Measurements from ENCODE around the gene OLA1. TPM values are rescaled to one million over a fixed set of nuclear protein-coding genes. Genes with fewer than 3 reads are reported as not detected.

Gene OLA1
- polyA plus RNA-seq, 1 of the 3 experiments (the other 2 are of a cell fraction), result 46.9 TPM

DNA sequence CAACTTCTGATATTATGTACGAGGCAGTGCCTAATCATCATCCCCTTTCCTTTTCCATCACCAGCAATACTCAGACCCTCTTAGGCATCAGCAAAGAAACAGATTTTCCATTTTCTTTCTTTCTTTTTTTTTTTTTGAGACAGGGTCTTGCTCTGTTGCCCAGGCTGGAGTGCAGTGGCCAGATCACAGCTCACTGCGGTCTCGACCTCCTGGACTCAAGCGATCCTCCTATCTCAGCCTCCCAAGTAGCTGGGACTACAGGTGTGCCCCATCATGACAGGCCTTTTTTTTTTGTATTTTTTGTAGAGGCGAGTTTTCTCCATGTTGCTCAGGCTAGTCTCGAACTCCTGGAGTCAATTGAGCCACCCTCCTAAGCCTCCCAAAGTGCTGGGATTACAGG lies 5.9 kb upstream of the OLA1 start:
- CTCF ChIA-PET, result no interaction called here
- Histone ChIP-seq H4K20me1 (ENCODE audit: insufficient read depth) (no peaks in the 10 kb centered on the region), H3K36me3 (replicated peaks in 1 of 2; ENCODE audit: control insufficient read depth in 1 of 2, insufficient read depth in 2 of 2, low read length in 1 of 2) (no peaks in the 10 kb centered on the region), H3F3A (replicated peaks; ENCODE audit: insufficient read depth) (no peaks in the 10 kb centered on the region), H2AFZ (ENCODE audit: low read depth) (no peak overlapping the region), H3K9me2 (no peaks in the 10 kb centered on the region), H3K27ac (ENCODE audit: low read depth in 2 of 2, low read length in 1 of 2) (no peak overlapping the region), H3K27me3 (ENCODE audit: insufficient read depth) (no peaks in the 10 kb centered on the region), H3K79me2 (ENCODE audit: insufficient read depth) (no peaks in the 10 kb centered on the region), H3K4me3 (ENCODE audit: low read depth in 2 of 2, low read length in 1 of 2) (no peak overlapping the region), H3K9ac (no peak overlapping the region), H3K4me2 (no peak overlapping the region), H3K4me1 (ENCODE audit: control insufficient read depth in 1 of 2, insufficient read depth in 2 of 2, low read depth in 1 of 2, low read length in 1 of 2) (no peaks in the 10 kb centered on the region), H3K9me3 (no peaks in the 10 kb centered on the region)
- WGBS (ENCODE audit: low lambda C conversion rate), result 86% methylated on average over 6 of the region's 6 CpGs
- no peak for DNase-seq
- POLR2A ChIA-PET, result no interaction called here
- no peak for TF ChIP-seq RCOR1 (IDR thresholded peaks at IDR 0.05; ENCODE audit: low read length)
- TF ChIP-seq EP300 (IDR thresholded peaks at IDR 0.05; ENCODE audit: borderline replicate concordance in 1 of 2, low read depth in 1 of 2, low read length in 1 of 2), result no peak
- no peak for TF ChIP-seq FOXJ3 (CRISPR knock-in tag; IDR thresholded peaks at IDR 0.05)
- TF ChIP-seq, protein P1, sequence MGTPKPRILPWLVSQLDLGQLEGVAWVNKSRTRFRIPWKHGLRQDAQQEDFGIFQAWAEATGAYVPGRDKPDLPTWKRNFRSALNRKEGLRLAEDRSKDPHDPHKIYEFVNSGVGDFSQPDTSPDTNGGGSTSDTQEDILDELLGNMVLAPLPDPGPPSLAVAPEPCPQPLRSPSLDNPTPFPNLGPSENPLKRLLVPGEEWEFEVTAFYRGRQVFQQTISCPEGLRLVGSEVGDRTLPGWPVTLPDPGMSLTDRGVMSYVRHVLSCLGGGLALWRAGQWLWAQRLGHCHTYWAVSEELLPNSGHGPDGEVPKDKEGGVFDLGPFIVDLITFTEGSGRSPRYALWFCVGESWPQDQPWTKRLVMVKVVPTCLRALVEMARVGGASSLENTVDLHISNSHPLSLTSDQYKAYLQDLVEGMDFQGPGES (IDR thresholded peaks at IDR 0.05; ENCODE audit: low read depth, low read length), result no peak
- TF ChIP-seq RXRA (IDR thresholded peaks at IDR 0.05; ENCODE audit: borderline replicate concordance, low read depth), result no peak

DNA sequence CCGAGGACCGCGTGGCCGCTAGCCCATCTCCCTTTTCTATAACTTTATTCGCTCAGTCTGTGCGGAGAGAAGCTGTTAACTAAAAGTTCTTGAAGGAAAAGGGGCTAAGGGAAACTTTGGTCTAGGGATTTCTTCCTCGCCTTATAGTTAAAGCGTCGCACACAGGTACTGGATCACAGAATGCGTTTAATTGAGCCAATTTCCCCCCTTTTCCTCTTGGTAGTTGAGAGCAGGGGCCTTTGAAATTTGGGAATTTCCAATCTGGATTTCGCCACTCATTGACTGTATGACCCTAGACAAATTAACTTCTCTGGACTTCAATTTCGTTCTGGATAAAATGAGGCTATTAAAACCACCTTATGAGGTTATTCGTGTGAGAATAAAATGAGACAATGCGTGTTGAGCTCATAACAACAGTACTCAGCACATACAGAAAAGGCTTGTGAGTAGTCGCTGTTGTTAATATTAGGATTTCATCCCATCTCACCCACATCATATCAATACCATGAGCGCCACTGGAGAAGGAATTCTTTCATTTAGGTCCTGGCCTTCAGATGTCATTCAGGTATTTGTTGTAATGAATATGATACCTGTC lies 763 bp upstream of the OLA1 start:
- WGBS (ENCODE audit: low lambda C conversion rate), result 62% methylated on average over 16 of the region's 16 CpGs
- Histone ChIP-seq H3F3A (replicated peaks; ENCODE audit: insufficient read depth) (no peaks in the 10 kb centered on the region), H3K9ac (peak overlapping the region; percentile 65), H3K79me2 (ENCODE audit: insufficient read depth) (peaks cover 40% of the 10 kb centered on the region), H3K9me3 (no peaks in the 10 kb centered on the region), H3K27me3 (ENCODE audit: insufficient read depth) (no peaks in the 10 kb centered on the region), H3K4me1 (ENCODE audit: control insufficient read depth in 1 of 2, insufficient read depth in 2 of 2, low read depth in 1 of 2, low read length in 1 of 2) (peaks cover 0 to 7% of the 10 kb centered on the region in 2 experiments; a peak in 1 of 4 replicates), H3K4me3 (ENCODE audit: low read depth in 2 of 2, low read length in 1 of 2) (peak overlapping the region; percentile 81 to 82), H3K4me2 (peak overlapping the region; percentile 86), H3K36me3 (replicated peaks in 1 of 2; ENCODE audit: control insufficient read depth in 1 of 2, insufficient read depth in 2 of 2, low read length in 1 of 2) (peaks cover 7 to 18% of the 10 kb centered on the region in 2 experiments), H2AFZ (ENCODE audit: low read depth) (peak overlapping the region; percentile 96), H3K27ac (ENCODE audit: low read depth in 2 of 2, low read length in 1 of 2) (peak overlapping the region; percentile 50 to 84; a peak in 3 of 4 replicates), H3K9me2 (no peaks in the 10 kb centered on the region), H4K20me1 (ENCODE audit: insufficient read depth) (no peaks in the 10 kb centered on the region)
- TF ChIP-seq EZH2phosphoT487 (IDR thresholded peaks at IDR 0.05; ENCODE audit: borderline replicate concordance, low read depth), result no peak
- ChIA-PET CTCF (interaction anchor here (0.9 to 1.1 kb wide), 3 partner anchors 18 to 68 kb away, joined by 3 to 4 read pairs (median 3); no protein-coding TSS in a partner anchor), POLR2A (interaction anchor here (1.2 kb wide), 1 partner anchor 14 kb away, joined by 3 read pairs; no protein-coding TSS in a partner anchor)
- no peak for DNase-seq

DNA sequence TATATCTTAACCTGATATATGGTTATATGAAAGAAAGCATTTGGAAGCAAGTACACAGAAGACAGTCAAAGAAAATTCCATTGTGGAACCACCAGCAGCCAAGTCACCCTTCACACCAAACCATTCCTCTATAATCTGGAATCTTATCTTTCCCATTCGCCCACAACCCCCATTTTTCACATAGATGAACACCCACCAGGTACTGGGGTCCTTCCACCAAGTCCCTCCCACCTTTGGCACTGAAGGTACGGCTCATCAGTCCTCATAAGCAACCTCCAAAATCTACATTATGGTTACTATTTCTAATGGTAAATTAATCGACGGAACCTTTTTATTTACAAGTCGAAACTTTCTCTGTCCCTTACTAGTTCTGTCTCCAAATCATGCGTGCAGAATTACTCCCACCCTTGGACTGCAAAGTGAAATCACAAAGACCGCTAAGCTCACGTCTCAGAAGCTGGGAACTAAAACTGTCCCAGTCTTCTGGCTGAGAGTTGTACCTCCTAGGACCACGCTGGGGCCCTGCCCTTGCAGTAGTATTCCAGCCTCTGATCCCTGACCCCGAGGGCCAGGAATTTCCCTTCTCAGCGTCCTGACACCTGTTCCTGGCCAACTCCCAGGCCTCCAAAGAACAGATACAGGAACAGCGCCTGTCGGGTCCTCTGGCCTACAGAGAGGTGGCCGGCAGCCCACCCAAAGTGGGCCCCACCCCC lies 702 bp downstream of the OLA1 start:
- 5% methylated on average over 8 of the region's 14 CpGs for WGBS (ENCODE audit: low lambda C conversion rate)
- H3K27me3 ChIP-seq (ENCODE audit: insufficient read depth), result no peaks in the 10 kb centered on the region
- TF ChIP-seq EP300 (IDR thresholded peaks at IDR 0.05; ENCODE audit: borderline replicate concordance in 1 of 2, low read depth in 1 of 2, low read length in 1 of 2), result no peak
- no peak for TF ChIP-seq SIN3A (IDR thresholded peaks at IDR 0.05; ENCODE audit: borderline replicate concordance, low read depth, low read length)
- TF ChIP-seq TCF12 (IDR thresholded peaks at IDR 0.05), result no peak
- no peak for TF ChIP-seq FOXJ3 (CRISPR knock-in tag; IDR thresholded peaks at IDR 0.05)
- TF ChIP-seq, protein P2, sequence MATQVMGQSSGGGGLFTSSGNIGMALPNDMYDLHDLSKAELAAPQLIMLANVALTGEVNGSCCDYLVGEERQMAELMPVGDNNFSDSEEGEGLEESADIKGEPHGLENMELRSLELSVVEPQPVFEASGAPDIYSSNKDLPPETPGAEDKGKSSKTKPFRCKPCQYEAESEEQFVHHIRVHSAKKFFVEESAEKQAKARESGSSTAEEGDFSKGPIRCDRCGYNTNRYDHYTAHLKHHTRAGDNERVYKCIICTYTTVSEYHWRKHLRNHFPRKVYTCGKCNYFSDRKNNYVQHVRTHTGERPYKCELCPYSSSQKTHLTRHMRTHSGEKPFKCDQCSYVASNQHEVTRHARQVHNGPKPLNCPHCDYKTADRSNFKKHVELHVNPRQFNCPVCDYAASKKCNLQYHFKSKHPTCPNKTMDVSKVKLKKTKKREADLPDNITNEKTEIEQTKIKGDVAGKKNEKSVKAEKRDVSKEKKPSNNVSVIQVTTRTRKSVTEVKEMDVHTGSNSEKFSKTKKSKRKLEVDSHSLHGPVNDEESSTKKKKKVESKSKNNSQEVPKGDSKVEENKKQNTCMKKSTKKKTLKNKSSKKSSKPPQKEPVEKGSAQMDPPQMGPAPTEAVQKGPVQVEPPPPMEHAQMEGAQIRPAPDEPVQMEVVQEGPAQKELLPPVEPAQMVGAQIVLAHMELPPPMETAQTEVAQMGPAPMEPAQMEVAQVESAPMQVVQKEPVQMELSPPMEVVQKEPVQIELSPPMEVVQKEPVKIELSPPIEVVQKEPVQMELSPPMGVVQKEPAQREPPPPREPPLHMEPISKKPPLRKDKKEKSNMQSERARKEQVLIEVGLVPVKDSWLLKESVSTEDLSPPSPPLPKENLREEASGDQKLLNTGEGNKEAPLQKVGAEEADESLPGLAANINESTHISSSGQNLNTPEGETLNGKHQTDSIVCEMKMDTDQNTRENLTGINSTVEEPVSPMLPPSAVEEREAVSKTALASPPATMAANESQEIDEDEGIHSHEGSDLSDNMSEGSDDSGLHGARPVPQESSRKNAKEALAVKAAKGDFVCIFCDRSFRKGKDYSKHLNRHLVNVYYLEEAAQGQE (IDR thresholded peaks at IDR 0.05; ENCODE audit: low read depth, low read length), result no peak
- no peak for TF ChIP-seq GATA2 (CRISPR knock-in tag; IDR thresholded peaks at IDR 0.05)
- TF ChIP-seq EZH2phosphoT487 (IDR thresholded peaks at IDR 0.05; ENCODE audit: borderline replicate concordance, low read depth), result no peak
- no peak for TF ChIP-seq MEF2A (IDR thresholded peaks at IDR 0.05; ENCODE audit: borderline replicate concordance, low read depth)
- no peak for TF ChIP-seq YY1 (IDR thresholded peaks at IDR 0.05; ENCODE audit: low read depth)
- TF ChIP-seq FOSL2 (IDR thresholded peaks at IDR 0.05; ENCODE audit: borderline replicate concordance, low read depth), result no peak
- no peak for TF ChIP-seq CHD2 (IDR thresholded peaks at IDR 0.05; ENCODE audit: low read length, partially characterized antibody)

More for the DNA sequence above, 702 bp downstream of the OLA1 start:
- no peaks in the 10 kb centered on the region for H4K20me1 ChIP-seq (ENCODE audit: insufficient read depth)
- no peaks in the 10 kb centered on the region for H3K9me3 ChIP-seq
- peaks cover 55% of the 10 kb centered on the region for H3K79me2 ChIP-seq (ENCODE audit: insufficient read depth)
- peak overlapping the region; percentile 86 for H3K4me2 ChIP-seq
- CTCF ChIA-PET, result interaction anchor here (1.0 to 1.6 kb wide), 2 partner anchors 12 to 69 kb away, joined by 3 read pairs; no protein-coding TSS in a partner anchor
- H3F3A ChIP-seq (replicated peaks; ENCODE audit: insufficient read depth), result no peaks in the 10 kb centered on the region
- H3K9ac ChIP-seq, result peak overlapping the region; percentile 78
- H3K9me2 ChIP-seq, result no peaks in the 10 kb centered on the region
- peak overlapping the region; percentile 63 to 80; a peak in 3 of 4 replicates for H3K27ac ChIP-seq (ENCODE audit: low read depth in 2 of 2, low read length in 1 of 2)
- POLR2A ChIA-PET, result interaction anchor here (1.2 kb wide), 1 partner anchor 12 kb away, joined by 3 read pairs; no protein-coding TSS in a partner anchor
- peaks cover 16 to 24% of the 10 kb centered on the region in 2 experiments for H3K36me3 ChIP-seq (replicated peaks in 1 of 2; ENCODE audit: control insufficient read depth in 1 of 2, insufficient read depth in 2 of 2, low read length in 1 of 2)
- peak overlapping the region; percentile 53; the same call in 1 of the 2 replicates for H2AFZ ChIP-seq (ENCODE audit: low read depth)
- H3K4me1 ChIP-seq (ENCODE audit: control insufficient read depth in 1 of 2, insufficient read depth in 2 of 2, low read depth in 1 of 2, low read length in 1 of 2), result peaks cover 0 to 8% of the 10 kb centered on the region in 2 experiments; a peak in 1 of 4 replicates
- H3K4me3 ChIP-seq (ENCODE audit: low read depth in 2 of 2, low read length in 1 of 2), result peak overlapping the region; percentile 81 to 82
- peak; percentile 16 for DNase-seq
